Thyroid gland (tissue), 4 donors: Measurements from ENCODE around the gene USP37.

Experiments used
- CTCF ChIP-seq, 6 experiments: fragments of 200-600 bp in 3 of 6; fragments of 450-650 bp in 3 of 6; sonication (generic) in 3 of 6; IDR thresholded peaks; one replicate each; pipeline ENCODE4 v1.5.1; 2016 to 2019; ENCODE audit warnings: antibody characterized with exemption in 6 of 6, mild to moderate bottlenecking in 2 of 6, inconsistent platforms in 1 of 6, moderate library complexity in 1 of 6
- POLR2A ChIP-seq, 2 donors: fragments of 450-650 bp; IDR thresholded peaks; one replicate each; pipeline ENCODE4 v1.6.1; 2017; ENCODE audit warnings: antibody characterized with exemption in 2 of 2, mild to moderate bottlenecking in 2 of 2, moderate library complexity in 1 of 2

GRCh38 chr2:218501665-218502064 is 66.5 kb downstream of the USP37 start:
- no peak for TF ChIP-seq POLR2A (IDR thresholded peaks at IDR 0.05)
- TF ChIP-seq CTCF (IDR thresholded peaks at IDR 0.05), result no peak
